GM12873 (cell line): Measurements from ENCODE around the gene RBM39.

Experiments
- CTCF ChIP-seq: IDR thresholded peaks from 2 replicates; pipeline ENCODE4 v1.5.1; 2012; ENCODE audit warnings: low read depth, mild to moderate bottlenecking, moderate library complexity, low read length, control low read depth; ENCODE audit not compliant: insufficient read depth; ENCODE audit errors: missing control alignments

RBM39 gene

DNA sequence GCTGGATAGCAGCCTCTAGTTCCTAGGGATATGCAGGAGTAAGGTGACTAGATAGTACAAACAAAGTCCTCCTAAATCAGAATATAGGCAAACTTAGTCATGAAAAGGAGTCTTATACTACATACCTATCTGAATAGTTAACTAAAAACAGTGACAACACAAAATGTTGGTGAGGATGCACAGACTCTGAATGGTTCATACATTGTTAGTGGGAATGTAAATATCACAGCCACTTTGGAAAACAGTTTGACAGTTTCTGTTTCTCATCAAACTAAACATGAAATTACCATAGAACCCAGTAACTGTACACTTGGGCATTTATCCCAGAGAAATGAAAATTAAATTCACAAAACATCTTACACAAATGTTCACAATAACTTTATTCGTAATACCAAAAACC is 60.1 kb downstream of the RBM39 start:
- no peak for TF ChIP-seq CTCF

DNA sequence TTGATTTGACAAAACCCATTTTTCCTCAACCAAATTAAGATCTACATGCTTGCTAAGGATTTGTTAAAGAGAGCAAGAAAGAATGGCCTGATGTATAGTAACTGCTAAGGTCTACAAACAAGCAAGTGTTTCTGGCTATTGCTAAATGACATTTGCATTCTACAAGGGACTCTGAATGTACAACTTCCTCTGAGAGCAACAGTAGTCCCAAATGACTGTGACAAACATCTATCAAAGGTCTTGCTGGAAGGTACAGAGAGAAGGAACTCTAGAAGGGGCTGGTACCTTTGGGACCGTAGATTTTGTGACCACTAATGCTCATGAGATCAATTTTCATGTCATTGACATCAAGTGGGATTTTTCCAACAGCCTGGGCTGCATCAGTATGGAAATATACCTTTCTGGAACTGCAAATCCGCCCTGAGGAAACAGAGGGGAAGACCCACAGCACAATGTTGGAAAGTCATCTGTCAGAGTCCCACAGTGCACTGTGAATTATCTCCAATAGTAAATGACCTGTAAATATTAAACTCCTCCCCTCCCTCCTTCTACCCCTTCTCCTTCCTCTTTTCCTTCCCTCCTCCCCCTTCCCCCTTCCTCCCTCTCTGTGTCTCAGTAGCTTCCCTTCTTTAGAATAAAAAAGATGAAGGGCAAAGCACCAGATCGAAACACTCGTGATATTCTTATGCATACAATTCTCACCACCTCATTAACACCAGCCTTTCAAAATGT is 61.4 kb downstream of the RBM39 start:
- TF ChIP-seq CTCF = no peak

DNA sequence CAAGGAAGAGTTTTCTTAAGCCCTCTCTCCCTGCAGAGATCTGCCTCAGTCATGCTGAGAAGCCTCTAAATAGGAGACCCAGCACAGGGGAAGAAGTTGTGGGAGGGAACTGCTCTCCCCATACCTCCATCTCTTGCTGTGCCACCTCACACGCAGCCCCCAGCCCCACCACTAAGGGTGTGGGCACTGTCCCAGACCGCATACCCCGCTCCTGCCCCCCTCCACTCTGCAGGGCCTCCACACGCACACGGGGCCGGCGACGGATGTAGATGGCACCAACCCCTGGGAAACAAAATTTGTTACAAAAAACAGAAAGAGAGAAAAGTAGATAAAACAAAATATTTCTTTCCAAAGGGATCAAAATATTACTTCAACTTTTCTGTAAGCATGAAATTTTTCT is 67.1 kb downstream of the RBM39 start:
- no peak for TF ChIP-seq CTCF

- TF ChIP-seq CTCF = no peak
Measured at GRCh38 chr20:35673884-35674283, 68.2 kb downstream of the RBM39 start.

DNA sequence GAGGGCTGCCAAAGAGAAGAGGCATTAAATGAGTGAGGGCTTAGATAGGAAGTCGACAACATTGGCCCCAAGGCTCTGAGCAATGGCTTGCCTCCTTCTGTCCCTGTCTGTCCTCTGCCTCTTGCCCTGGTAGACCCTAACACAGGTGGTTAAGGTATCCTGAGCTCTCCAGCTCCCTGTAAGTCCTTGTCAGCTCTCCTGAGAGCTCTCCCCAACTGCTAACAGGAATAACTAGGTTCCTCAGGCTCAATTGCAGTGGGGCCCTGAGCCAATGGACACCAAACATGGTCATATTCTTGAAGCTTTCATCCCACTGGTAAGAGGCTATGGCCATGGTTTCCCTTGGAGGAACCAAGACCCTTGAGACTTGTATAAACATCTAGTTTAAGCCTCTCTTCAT is 72.4 kb downstream of the RBM39 start:
- TF ChIP-seq CTCF = no peak

DNA sequence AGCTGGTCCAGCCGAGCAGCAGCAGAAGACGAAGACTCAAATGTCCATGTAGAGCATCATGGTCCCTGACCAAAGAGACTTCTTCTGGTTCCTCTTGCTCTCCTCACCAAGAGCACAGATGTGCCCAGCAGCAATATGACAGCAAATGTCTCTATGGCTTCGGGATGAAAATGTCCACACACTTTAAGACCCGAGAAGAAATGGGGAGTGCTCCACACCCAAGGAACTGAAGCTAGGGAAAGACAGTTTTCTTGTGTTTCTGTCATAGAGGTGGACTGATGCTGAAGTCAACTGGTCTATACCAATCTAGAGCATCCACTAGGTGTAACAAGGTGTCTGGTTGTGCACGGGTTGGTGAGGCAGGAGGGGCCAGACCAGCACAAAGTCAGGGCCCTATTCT is 72.8 kb downstream of the RBM39 start:
- TF ChIP-seq CTCF = no peak

- no peak for TF ChIP-seq CTCF
Measured at GRCh38 chr20:35665949-35666288, 76.1 kb downstream of the RBM39 start.
